Measurements from ENCODE around the gene VN1R5.

The VN1R5 gene

DNA sequence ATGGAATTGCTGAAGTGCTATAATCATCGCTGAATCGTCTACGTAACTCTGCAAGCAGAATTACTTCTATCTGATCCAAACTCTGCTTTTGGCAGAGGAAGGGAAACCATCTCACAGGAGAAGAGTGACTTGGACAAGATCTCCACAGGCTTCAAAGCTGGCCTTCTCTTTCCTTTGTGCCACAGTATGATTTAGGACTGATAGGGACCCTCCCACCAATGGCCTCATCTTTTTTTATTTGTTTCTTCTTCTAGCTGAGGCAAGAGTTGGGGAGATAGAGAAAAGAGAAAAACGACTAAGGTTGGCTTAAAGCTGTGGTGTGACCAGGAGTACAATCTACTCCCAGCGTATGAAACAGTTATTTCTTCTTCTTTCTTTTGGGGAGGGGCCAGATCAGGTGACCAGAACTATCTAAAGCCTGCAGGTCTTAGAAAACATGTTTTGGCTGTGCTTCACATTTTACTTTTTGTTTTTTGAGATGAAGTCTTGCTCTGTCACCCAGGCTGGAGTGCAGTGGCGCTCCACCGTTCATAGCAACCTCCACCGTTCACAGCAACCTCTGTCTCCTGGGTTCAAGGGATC, 40.8 kb downstream of the VN1R5 start:
- H3K23ac ChIP-seq (ENCODE audit: low read depth, low read length, poor library complexity), result no peak overlapping the region
- no peak overlapping the region for H2BK15ac ChIP-seq (ENCODE audit: low read length)
- WGBS, 2 donors (ENCODE audit: extremely low coverage in 2 of 2, insufficient read length in 2 of 2, insufficient replicate concordance in 1 of 2), result no CpG with 5 or more reads among the region's 8 CpGs
- H2AFZ ChIP-seq (ENCODE audit: low read length), result no peak overlapping the region
- peaks cover 1% of the 10 kb centered on the region for H3K79me1 ChIP-seq (ENCODE audit: low read depth, low read length)
- no peak overlapping the region for H2BK120ac ChIP-seq (ENCODE audit: low read depth, low read length)
- H3K27ac ChIP-seq (replicated peaks; ENCODE audit: low read length), result no peak overlapping the region
- no peak overlapping the region for H4K8ac ChIP-seq (ENCODE audit: low read depth, low read length)
- no peak overlapping the region for H4K91ac ChIP-seq (ENCODE audit: low read depth, low read length, poor library complexity)
- no peak overlapping the region for H2AK5ac ChIP-seq (ENCODE audit: low read depth, low read length)
- H3K4me3 ChIP-seq (ENCODE audit: low read length in 2 of 2), result no peak overlapping the region
- peaks cover 0 to 2% of the 10 kb centered on the region in 2 donors for H3K9me3 ChIP-seq (replicated peaks in 1 of 2; ENCODE audit: control insufficient read depth in 2 of 2, insufficient read depth in 1 of 2, low read depth in 1 of 2, low read length in 2 of 2)
- no peak for DNase-seq (ENCODE audit: low spot score)
- H3K18ac ChIP-seq (ENCODE audit: low read length), result no peak overlapping the region
- H3K9ac ChIP-seq (ENCODE audit: low read depth, low read length, poor library complexity), result no peak overlapping the region
- no peak overlapping the region for H3K14ac ChIP-seq (ENCODE audit: low read length)
- H3K4me1 ChIP-seq (ENCODE audit: control insufficient read depth in 2 of 2, insufficient read depth in 1 of 2, low read depth in 1 of 2, low read length in 2 of 2), result peaks cover 15 to 17% of the 10 kb centered on the region in 2 donors
- no peak overlapping the region for H2BK5ac ChIP-seq (ENCODE audit: low read length)
- H3K27me3 ChIP-seq (ENCODE audit: control insufficient read depth in 3 of 3, insufficient read depth in 3 of 3, low read depth in 1 of 3, low read length in 3 of 3), result no peaks in the 10 kb centered on the region
- no peak overlapping the region for H3K4ac ChIP-seq (ENCODE audit: low read length)
- no peak overlapping the region for H2BK12ac ChIP-seq (ENCODE audit: low read length)
- H3K4me2 ChIP-seq (ENCODE audit: insufficient read depth, low read length, poor library complexity, severe bottlenecking), result no peak overlapping the region
- H3K36me3 ChIP-seq (replicated peaks in 1 of 2; ENCODE audit: control insufficient read depth in 2 of 2, insufficient read depth in 2 of 2, low read length in 2 of 2), result peaks cover 27 to 45% of the 10 kb centered on the region in 2 donors

DNA sequence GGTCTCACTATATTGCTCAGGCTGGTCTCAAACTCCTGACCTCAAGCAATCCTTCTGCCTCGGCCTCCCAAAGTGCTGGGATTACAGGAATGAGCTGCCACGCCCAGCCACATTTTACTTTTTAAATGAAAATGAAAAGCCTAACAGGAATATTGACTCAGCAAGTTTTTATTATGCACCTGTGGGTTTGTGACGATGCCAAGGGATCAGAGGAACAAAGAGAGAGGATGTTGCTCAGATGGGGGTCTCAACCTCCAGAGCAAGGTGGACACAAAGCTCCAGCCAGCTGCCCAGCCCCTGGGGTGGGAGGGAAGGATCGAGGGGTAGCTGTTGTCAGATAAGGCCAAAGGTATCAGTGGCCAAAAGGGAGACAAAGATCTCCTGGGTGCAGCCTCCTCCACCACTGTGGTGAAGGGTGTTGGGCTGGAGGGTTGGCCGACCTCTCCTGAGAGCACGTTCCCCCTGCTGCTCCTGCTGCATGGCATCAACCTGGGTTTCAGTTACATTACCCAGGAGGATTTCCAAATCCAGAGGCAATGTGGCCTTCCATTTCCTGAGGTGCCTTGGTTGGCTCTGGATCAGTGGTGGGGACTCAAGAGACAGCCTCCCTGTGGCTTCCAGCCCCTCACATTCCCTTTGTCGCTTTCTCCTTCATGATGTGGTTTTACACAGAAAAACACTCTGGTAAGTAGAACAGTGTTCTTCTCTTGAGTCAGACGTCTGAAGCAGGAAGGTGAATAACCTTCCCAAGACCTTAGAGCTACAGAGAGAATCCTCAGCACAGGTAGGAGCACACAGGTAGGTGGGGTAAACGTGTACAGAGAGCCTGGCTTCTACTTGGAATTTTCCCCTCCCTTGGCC, 41.6 kb downstream of the VN1R5 start:
- Histone ChIP-seq H2AK5ac (ENCODE audit: low read depth, low read length) (no peak overlapping the region), H4K8ac (ENCODE audit: low read depth, low read length) (no peak overlapping the region), H3K27me3 (ENCODE audit: control insufficient read depth in 3 of 3, insufficient read depth in 3 of 3, low read depth in 1 of 3, low read length in 3 of 3) (no peaks in the 10 kb centered on the region), H3K4me1 (ENCODE audit: control insufficient read depth in 2 of 2, insufficient read depth in 1 of 2, low read depth in 1 of 2, low read length in 2 of 2) (peaks cover 13 to 17% of the 10 kb centered on the region in 2 donors), H3K9ac (ENCODE audit: low read depth, low read length, poor library complexity) (no peak overlapping the region), H3K14ac (ENCODE audit: low read length) (no peak overlapping the region), H3K79me1 (ENCODE audit: low read depth, low read length) (peaks cover 1% of the 10 kb centered on the region), H3K27ac (replicated peaks; ENCODE audit: low read length) (no peak overlapping the region), H3K23ac (ENCODE audit: low read depth, low read length, poor library complexity) (no peak overlapping the region), H2BK5ac (ENCODE audit: low read length) (no peak overlapping the region), H3K9me3 (replicated peaks in 1 of 2; ENCODE audit: control insufficient read depth in 2 of 2, insufficient read depth in 1 of 2, low read depth in 1 of 2, low read length in 2 of 2) (peaks cover 0 to 2% of the 10 kb centered on the region in 2 donors), H2BK120ac (ENCODE audit: low read depth, low read length) (no peak overlapping the region), H2AFZ (ENCODE audit: low read length) (no peak overlapping the region), H4K91ac (ENCODE audit: low read depth, low read length, poor library complexity) (no peak overlapping the region), H3K4me3 (ENCODE audit: low read length in 2 of 2) (no peak overlapping the region), H3K4me2 (ENCODE audit: insufficient read depth, low read length, poor library complexity, severe bottlenecking) (no peak overlapping the region), H2BK12ac (ENCODE audit: low read length) (no peak overlapping the region), H3K18ac (ENCODE audit: low read length) (no peak overlapping the region), H2BK15ac (ENCODE audit: low read length) (no peak overlapping the region), H3K4ac (ENCODE audit: low read length) (no peak overlapping the region), H3K36me3 (replicated peaks in 1 of 2; ENCODE audit: control insufficient read depth in 2 of 2, insufficient read depth in 2 of 2, low read length in 2 of 2) (peaks cover 33 to 53% of the 10 kb centered on the region in 2 donors)
- no peak for DNase-seq (ENCODE audit: low spot score)
- WGBS, 2 donors (ENCODE audit: extremely low coverage in 2 of 2, insufficient read length in 2 of 2, insufficient replicate concordance in 1 of 2), result no CpG with 5 or more reads among the region's 9 CpGs

DNA sequence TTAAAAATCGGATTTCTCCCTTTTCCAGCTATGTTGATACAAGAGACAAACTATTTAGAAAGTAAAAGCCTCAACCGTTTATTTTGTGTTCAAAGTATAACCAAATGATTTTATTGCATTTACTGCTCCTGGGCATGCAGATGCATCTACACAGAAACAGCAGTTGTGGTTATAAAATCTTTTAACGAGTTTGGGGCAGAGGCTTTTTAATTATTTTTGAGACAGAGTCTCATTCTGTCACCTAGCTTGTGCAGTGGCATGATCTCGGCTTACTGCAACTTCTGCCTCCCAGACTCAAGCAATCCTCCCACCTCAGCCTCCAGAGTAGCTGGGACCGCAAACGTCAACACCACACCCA, 42.2 kb downstream of the VN1R5 start:
- Histone ChIP-seq H4K8ac (ENCODE audit: low read depth, low read length) (no peak overlapping the region), H2BK15ac (ENCODE audit: low read length) (no peak overlapping the region), H4K91ac (ENCODE audit: low read depth, low read length, poor library complexity) (no peak overlapping the region), H3K36me3 (replicated peaks in 1 of 2; ENCODE audit: control insufficient read depth in 2 of 2, insufficient read depth in 2 of 2, low read length in 2 of 2) (peaks cover 39 to 59% of the 10 kb centered on the region in 2 donors), H3K4me1 (ENCODE audit: control insufficient read depth in 2 of 2, insufficient read depth in 1 of 2, low read depth in 1 of 2, low read length in 2 of 2) (peaks cover 13 to 17% of the 10 kb centered on the region in 2 donors), H3K14ac (ENCODE audit: low read length) (no peak overlapping the region), H3K9ac (ENCODE audit: low read depth, low read length, poor library complexity) (no peak overlapping the region), H3K9me3 (replicated peaks in 1 of 2; ENCODE audit: control insufficient read depth in 2 of 2, insufficient read depth in 1 of 2, low read depth in 1 of 2, low read length in 2 of 2) (peaks cover 0 to 2% of the 10 kb centered on the region in 2 donors), H3K4me3 (ENCODE audit: low read length in 2 of 2) (no peak overlapping the region), H3K23ac (ENCODE audit: low read depth, low read length, poor library complexity) (no peak overlapping the region), H2AFZ (ENCODE audit: low read length) (no peak overlapping the region), H3K79me1 (ENCODE audit: low read depth, low read length) (peaks cover 1% of the 10 kb centered on the region), H2BK120ac (ENCODE audit: low read depth, low read length) (no peak overlapping the region), H3K27me3 (ENCODE audit: control insufficient read depth in 3 of 3, insufficient read depth in 3 of 3, low read depth in 1 of 3, low read length in 3 of 3) (no peaks in the 10 kb centered on the region), H3K4ac (ENCODE audit: low read length) (no peak overlapping the region), H2BK12ac (ENCODE audit: low read length) (no peak overlapping the region), H2BK5ac (ENCODE audit: low read length) (no peak overlapping the region), H3K18ac (ENCODE audit: low read length) (no peak overlapping the region), H3K4me2 (ENCODE audit: insufficient read depth, low read length, poor library complexity, severe bottlenecking) (no peak overlapping the region), H2AK5ac (ENCODE audit: low read depth, low read length) (no peak overlapping the region), H3K27ac (replicated peaks; ENCODE audit: low read length) (no peak overlapping the region)
- no CpG with 5 or more reads among the region's 6 CpGs for WGBS, 2 donors (ENCODE audit: extremely low coverage in 2 of 2, insufficient read length in 2 of 2, insufficient replicate concordance in 1 of 2)
- no peak for DNase-seq (ENCODE audit: low spot score)

DNA sequence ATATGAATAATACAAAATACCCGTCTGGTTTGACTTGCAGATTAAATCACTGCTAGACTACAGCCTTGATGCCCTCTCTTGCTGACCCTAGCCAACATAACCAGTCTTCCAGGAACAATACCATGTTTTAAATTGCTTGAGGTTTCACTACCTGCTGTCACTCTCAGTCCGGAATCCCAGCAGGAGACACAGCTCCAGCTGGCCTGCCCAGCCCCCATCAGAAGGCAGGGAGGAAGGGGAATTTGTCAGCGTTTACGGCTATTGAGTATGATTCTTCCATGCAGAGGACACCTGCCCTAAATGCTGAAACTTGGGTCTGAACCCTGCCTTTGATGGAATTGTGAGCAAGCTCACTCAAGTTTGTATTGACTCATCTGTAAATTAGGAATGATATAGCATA, 42.8 kb downstream of the VN1R5 start:
- H3K36me3 ChIP-seq (replicated peaks in 1 of 2; ENCODE audit: control insufficient read depth in 2 of 2, insufficient read depth in 2 of 2, low read length in 2 of 2), result peaks cover 42 to 65% of the 10 kb centered on the region in 2 donors
- H4K8ac ChIP-seq (ENCODE audit: low read depth, low read length), result no peak overlapping the region
- H2BK5ac ChIP-seq (ENCODE audit: low read length), result no peak overlapping the region
- no peak overlapping the region for H3K18ac ChIP-seq (ENCODE audit: low read length)
- H3K4me1 ChIP-seq (ENCODE audit: control insufficient read depth in 2 of 2, insufficient read depth in 1 of 2, low read depth in 1 of 2, low read length in 2 of 2), result peaks cover 13 to 17% of the 10 kb centered on the region in 2 donors
- H3K14ac ChIP-seq (ENCODE audit: low read length), result no peak overlapping the region
- H3K27ac ChIP-seq (replicated peaks; ENCODE audit: low read length), result no peak overlapping the region
- H2AFZ ChIP-seq (ENCODE audit: low read length), result no peak overlapping the region
- H2AK5ac ChIP-seq (ENCODE audit: low read depth, low read length), result no peak overlapping the region
- DNase-seq (ENCODE audit: low spot score), result no peak
- H3K79me1 ChIP-seq (ENCODE audit: low read depth, low read length), result peaks cover 1% of the 10 kb centered on the region
- peaks cover under 1 to 2% of the 10 kb centered on the region in 2 donors for H3K9me3 ChIP-seq (replicated peaks in 1 of 2; ENCODE audit: control insufficient read depth in 2 of 2, insufficient read depth in 1 of 2, low read depth in 1 of 2, low read length in 2 of 2)
- no peak overlapping the region for H2BK12ac ChIP-seq (ENCODE audit: low read length)
- no CpG with 5 or more reads among the region's 4 CpGs for WGBS, 2 donors (ENCODE audit: extremely low coverage in 2 of 2, insufficient read length in 2 of 2, insufficient replicate concordance in 1 of 2)
- H2BK120ac ChIP-seq (ENCODE audit: low read depth, low read length), result no peak overlapping the region
- H3K27me3 ChIP-seq (ENCODE audit: control insufficient read depth in 3 of 3, insufficient read depth in 3 of 3, low read depth in 1 of 3, low read length in 3 of 3), result no peaks in the 10 kb centered on the region
- no peak overlapping the region for H3K9ac ChIP-seq (ENCODE audit: low read depth, low read length, poor library complexity)
- no peak overlapping the region for H4K91ac ChIP-seq (ENCODE audit: low read depth, low read length, poor library complexity)
- H3K23ac ChIP-seq (ENCODE audit: low read depth, low read length, poor library complexity), result no peak overlapping the region
- no peak overlapping the region for H3K4ac ChIP-seq (ENCODE audit: low read length)
- H2BK15ac ChIP-seq (ENCODE audit: low read length), result no peak overlapping the region
- H3K4me2 ChIP-seq (ENCODE audit: insufficient read depth, low read length, poor library complexity, severe bottlenecking), result no peak overlapping the region
- no peak overlapping the region for H3K4me3 ChIP-seq (ENCODE audit: low read length in 2 of 2)

All from neuronal stem cell (in vitro differentiated cells).